ENCODE measurements around the gene LRCH4. TPM values are rescaled to one million over a fixed set of nuclear protein-coding genes. Genes with fewer than 3 reads are reported as not detected.

LRCH4 gene
- total RNA-seq, 1 experiment from 2014 or later = 42.4 TPM

- TF ChIP-seq EZH2 (IDR thresholded peaks at IDR 0.05; ENCODE audit: borderline replicate concordance, low read depth, low read length, poor library complexity, severe bottlenecking) = no peak
- TF ChIP-seq, protein P1, sequence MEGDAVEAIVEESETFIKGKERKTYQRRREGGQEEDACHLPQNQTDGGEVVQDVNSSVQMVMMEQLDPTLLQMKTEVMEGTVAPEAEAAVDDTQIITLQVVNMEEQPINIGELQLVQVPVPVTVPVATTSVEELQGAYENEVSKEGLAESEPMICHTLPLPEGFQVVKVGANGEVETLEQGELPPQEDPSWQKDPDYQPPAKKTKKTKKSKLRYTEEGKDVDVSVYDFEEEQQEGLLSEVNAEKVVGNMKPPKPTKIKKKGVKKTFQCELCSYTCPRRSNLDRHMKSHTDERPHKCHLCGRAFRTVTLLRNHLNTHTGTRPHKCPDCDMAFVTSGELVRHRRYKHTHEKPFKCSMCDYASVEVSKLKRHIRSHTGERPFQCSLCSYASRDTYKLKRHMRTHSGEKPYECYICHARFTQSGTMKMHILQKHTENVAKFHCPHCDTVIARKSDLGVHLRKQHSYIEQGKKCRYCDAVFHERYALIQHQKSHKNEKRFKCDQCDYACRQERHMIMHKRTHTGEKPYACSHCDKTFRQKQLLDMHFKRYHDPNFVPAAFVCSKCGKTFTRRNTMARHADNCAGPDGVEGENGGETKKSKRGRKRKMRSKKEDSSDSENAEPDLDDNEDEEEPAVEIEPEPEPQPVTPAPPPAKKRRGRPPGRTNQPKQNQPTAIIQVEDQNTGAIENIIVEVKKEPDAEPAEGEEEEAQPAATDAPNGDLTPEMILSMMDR (conservative IDR thresholded peaks at IDR 0.05; ENCODE audit: low read depth, low read length) = no peak
- CTCF ChIA-PET = no interaction called here
- no peak for DNase-seq (ENCODE audit: low spot score)
- POLR2A ChIA-PET (ENCODE audit: low non-redundant PET) = no interaction called here
- Histone ChIP-seq H3K9me3 (ENCODE audit: low read depth, low read length, poor library complexity, severe bottlenecking) (no peaks in the 10 kb centered on the region), H3K4me3 (ENCODE audit: low read depth, low read length, poor library complexity, severe bottlenecking) (no peak overlapping the region), H3K27ac (ENCODE audit: low read depth, low read length, poor library complexity, severe bottlenecking) (no peak overlapping the region), H3K27me3 (replicated peaks; ENCODE audit: insufficient read depth, low read depth, low read length, poor library complexity) (no peaks in the 10 kb centered on the region), H3K4me1 (ENCODE audit: insufficient read depth, low read length, poor library complexity, severe bottlenecking) (peaks cover 6% of the 10 kb centered on the region), H3K36me3 (ENCODE audit: insufficient read depth, low read length, poor library complexity, severe bottlenecking) (no peaks in the 10 kb centered on the region)
- BruUV-seq (replicated peaks) = no TSS peak
- intact Hi-C loops (cut with micrococcal nuclease; ENCODE audit: unreplicated experiment) = no loop called here
Observed at GRCh38 chr7:100590077-100590737, 4.3 kb upstream of the LRCH4 start.

DNA sequence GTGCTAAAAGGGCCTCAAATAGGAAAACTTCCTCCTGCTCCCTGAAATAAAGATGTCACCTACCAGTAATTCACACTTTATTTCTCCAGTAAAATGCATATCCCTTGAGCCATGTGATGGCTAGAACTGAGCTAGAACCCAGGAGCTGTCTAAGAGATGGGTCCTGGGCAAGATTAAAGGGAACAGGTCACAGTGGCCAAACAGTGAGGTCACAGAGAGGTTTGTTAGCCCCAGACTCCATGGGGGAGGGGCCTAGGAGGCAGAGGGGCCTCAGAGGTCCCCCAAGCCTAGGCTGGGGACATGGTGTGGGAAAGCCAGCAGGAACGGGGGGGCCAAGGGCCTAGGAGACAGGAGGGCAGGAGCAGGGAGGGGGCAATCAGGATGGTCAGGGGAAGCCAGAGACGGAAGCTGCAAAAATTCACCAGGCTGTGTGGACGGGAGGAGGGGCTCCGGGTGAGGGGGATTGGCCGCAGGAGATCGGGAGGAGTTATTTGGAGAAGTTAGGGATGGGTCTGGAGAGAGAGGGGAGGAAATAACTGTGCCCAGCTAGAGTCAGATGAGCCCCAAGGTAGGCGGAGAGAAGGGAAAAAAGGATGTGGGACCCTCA is 3.5 kb upstream of the LRCH4 start:
- no TSS peak for BruUV-seq (replicated peaks)
- Histone ChIP-seq H3K36me3 (ENCODE audit: insufficient read depth, low read length, poor library complexity, severe bottlenecking) (no peaks in the 10 kb centered on the region), H3K9me3 (ENCODE audit: low read depth, low read length, poor library complexity, severe bottlenecking) (no peaks in the 10 kb centered on the region), H3K27me3 (replicated peaks; ENCODE audit: insufficient read depth, low read depth, low read length, poor library complexity) (no peaks in the 10 kb centered on the region), H3K4me3 (ENCODE audit: low read depth, low read length, poor library complexity, severe bottlenecking) (no peak overlapping the region), H3K27ac (ENCODE audit: low read depth, low read length, poor library complexity, severe bottlenecking) (no peak overlapping the region), H3K4me1 (ENCODE audit: insufficient read depth, low read length, poor library complexity, severe bottlenecking) (peaks cover 13% of the 10 kb centered on the region)
- DNase-seq (ENCODE audit: low spot score) = no peak
- intact Hi-C loops (cut with micrococcal nuclease; ENCODE audit: unreplicated experiment) = loop anchor here (10.0 kb wide), 1 partner anchor 85 kb away; the partner anchor contains the start of gene GNB2
- CTCF ChIA-PET = interaction anchor here (0.7 kb wide), 1 partner anchor 94 kb away, joined by 4 read pairs; no protein-coding TSS in a partner anchor
- TF ChIP-seq, protein P1 (conservative IDR thresholded peaks at IDR 0.05; ENCODE audit: low read depth, low read length) = no peak
- TF ChIP-seq EZH2 (IDR thresholded peaks at IDR 0.05; ENCODE audit: borderline replicate concordance, low read depth, low read length, poor library complexity, severe bottlenecking) = no peak
- POLR2A ChIA-PET (ENCODE audit: low non-redundant PET) = no interaction called here

GRCh38 chr7:100588438-100588837 is 2.5 kb upstream of the LRCH4 start:
- POLR2A ChIA-PET (ENCODE audit: low non-redundant PET) = interaction anchor here (0.6 kb wide), 1 partner anchor 8 kb away, joined by 5 read pairs; no protein-coding TSS in a partner anchor
- no peaks in the 10 kb centered on the region for H3K9me3 ChIP-seq (ENCODE audit: low read depth, low read length, poor library complexity, severe bottlenecking)
- CTCF ChIA-PET = no interaction called here
- H3K27ac ChIP-seq (ENCODE audit: low read depth, low read length, poor library complexity, severe bottlenecking) = no peak overlapping the region
- no peak overlapping the region for H3K4me3 ChIP-seq (ENCODE audit: low read depth, low read length, poor library complexity, severe bottlenecking)
- no peak for TF ChIP-seq EZH2 (IDR thresholded peaks at IDR 0.05; ENCODE audit: borderline replicate concordance, low read depth, low read length, poor library complexity, severe bottlenecking)
- TF ChIP-seq, protein P1 (conservative IDR thresholded peaks at IDR 0.05; ENCODE audit: low read depth, low read length) = peak; percentile 26; the same call in 1 of the 2 replicates
- DNase-seq (ENCODE audit: low spot score) = no peak
- intact Hi-C loops (cut with micrococcal nuclease; ENCODE audit: unreplicated experiment) = loop anchor here (10.0 kb wide), 1 partner anchor 86 kb away; the partner anchor contains the start of gene GNB2
- no peaks in the 10 kb centered on the region for H3K27me3 ChIP-seq (replicated peaks; ENCODE audit: insufficient read depth, low read depth, low read length, poor library complexity)
- H3K36me3 ChIP-seq (ENCODE audit: insufficient read depth, low read length, poor library complexity, severe bottlenecking) = no peaks in the 10 kb centered on the region
- no TSS peak for BruUV-seq (replicated peaks)
- H3K4me1 ChIP-seq (ENCODE audit: insufficient read depth, low read length, poor library complexity, severe bottlenecking) = peaks cover 23% of the 10 kb centered on the region

All from A673 (cell line).